Pancreas (tissue), 10 donors: ENCODE data around the gene RAB14. TPM values are rescaled to one million over a fixed set of nuclear protein-coding genes. Genes with fewer than 3 reads are reported as not detected.
A peak's percentile ranks its signal among the peaks of the same experiment; 100 is the strongest.

Experiments used
- ATAC-seq, 4 donors: fragments of 200-7000 bp; cut with Tn5 transposase; one replicate each; pipeline versions ENCODE4 v1.8.0 to v1.9.1; 2020; ENCODE audit warnings: mild to moderate bottlenecking in 4 of 4, moderate library complexity in 4 of 4
- DNase-seq, 6 donors: peaks; one replicate each; pipeline ENCODE4 v3.0.0-alpha.2; 2020
- FAIRE-seq: peaks from 2 replicates; lab custom pipeline; 2012; peaks lifted over from hg19 to GRCh38; lab: Jason Lieb, UNC
- H3K27ac ChIP-seq, 4 donors: fragments of 200-600 bp; sonication (generic); 1 replicate in 3 of 4; 2 replicates in 1 of 4; pipeline versions ENCODE4 v1.5.0 to v1.8.0; 2020
- H3K27me3 ChIP-seq, 4 donors: fragments of 200-600 bp; one replicate each; pipeline ENCODE4 v1.8.0; 2021
- H3K36me3 ChIP-seq, 3 donors: fragments of 200-600 bp; sonication (generic) in 1 of 3; one replicate each; pipeline versions ENCODE4 v1.5.0 to v1.8.0; 2020 to 2021
- H3K4me1 ChIP-seq, 3 donors: fragments of 200-600 bp; one replicate each; pipeline ENCODE4 v1.8.0; 2021
- H3K4me3 ChIP-seq, 4 donors: fragments of 200-600 bp; sonication (generic) in 2 of 4; one replicate each; pipeline versions ENCODE4 v1.5.0 to v1.8.0; 2020 to 2021
- H3K9me3 ChIP-seq, 4 donors: fragments of 200-600 bp; one replicate each; pipeline ENCODE4 v1.8.0; 2021
- WGBS, 2 donors: extraction: QIAGEN DNeasy Blood & Tissue Kit; methylation state at CpG; one replicate each; pipeline ENCODE4 v1.1.7; 2013; 5-methylcytosine and 5-hydroxymethylcytosine counted together
- intact Hi-C, 3 donors: fragments of 100-400 bp; cut with DNase I; formaldehyde crosslinking; loops; one replicate each; pipeline versions ENCODE4 v1.11.1 to v1.14.2; 2022
- polyA plus RNA-seq, 2 donors: library from polyadenylated mRNA; stranded (reverse); fragments of 200-250 nt; gene quantifications; one replicate each; pipeline ENCODE4 v1.2.3, GENCODE V29; 2013
- total RNA-seq, 6 donors: library from RNA; stranded (reverse); fragmentation: NEBNext Ultra II Directional in 4 of 6; extraction: Animal tissue kit (Norgen Biotek cat#: 25700) in 4 of 6; gene quantifications; one replicate each; pipeline versions ENCODE4 v1.2.1 to v1.2.4, GENCODE V29; 2021 to 2023
- TF ChIP-seq, protein P1 (sequence below), 4 donors: fragments of 200-600 bp; sonication (generic) in 3 of 4; IDR thresholded peaks; one replicate each; pipeline versions ENCODE4 v1.5.0 to v1.8.0; 2021; ENCODE audit warnings: antibody characterized with exemption in 4 of 4
- donor health status: healthy with polysubstance abuse.
- donor health status: DM: no; HTN: no; CAD: no; lungs with moderate emphysema.
- donor health status: DM: no; HTN: no; CAD: no.
- donor health status: control.
- donor health status: control.
- donor health status: Bipolar disorder and iron deficiency.
- donor health status: DM: yes; HTN: yes; CAD: no.
- donor health status: DM: no; HTN: no; CAD: no.
- donor health status: DM: no; HTN: no; CAD: no.
- donor health status: DM: yes; HTN: yes; CAD: no.

Gene RAB14
- total and polyA plus RNA-seq, 8 donors = 9.2 to 37.0 (median 23.1) TPM

DNA sequence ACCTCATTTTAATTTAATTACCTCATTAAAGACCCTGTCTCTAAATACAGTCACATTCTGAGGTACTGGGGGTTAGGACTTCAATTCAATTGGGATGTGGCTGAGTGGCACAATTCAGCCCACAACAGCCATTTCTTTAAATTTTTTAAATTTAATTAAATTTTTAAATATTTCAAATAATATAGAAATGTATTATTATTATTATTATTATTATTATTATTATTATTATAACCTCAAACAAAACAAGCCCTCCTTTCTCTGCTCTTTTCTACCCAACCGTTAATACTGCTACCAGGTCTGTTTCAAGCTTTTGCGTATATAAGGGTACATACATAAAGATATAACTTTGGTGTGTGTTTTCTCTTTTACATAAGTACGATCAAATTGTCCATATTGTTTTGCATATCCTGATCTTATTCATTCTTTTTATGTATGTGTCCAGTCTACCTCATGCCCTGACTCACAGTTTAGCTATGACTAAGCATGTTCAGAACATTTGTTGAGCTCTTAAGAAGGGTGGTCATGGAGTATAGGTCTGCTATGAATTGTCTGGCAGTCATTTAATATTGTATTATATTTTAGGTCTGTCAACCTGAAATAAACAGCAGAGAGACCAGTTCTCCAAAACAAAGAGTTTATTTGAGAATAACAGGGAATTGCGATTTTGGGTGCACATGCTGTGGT lies 16.1 kb upstream of the RAB14 start:
- Histone ChIP-seq H3K27ac (no peak overlapping the region), H3K27me3 (no peaks in the 10 kb centered on the region), H3K4me3 (no peak overlapping the region), H3K9me3 (no peaks in the 10 kb centered on the region), H3K4me1 (no peaks in the 10 kb centered on the region), H3K36me3 (no peaks in the 10 kb centered on the region)
- DNase-seq (no peak), ATAC-seq (no peak), FAIRE-seq (no peak)
- WGBS, 2 donors = 88 to 90% methylated on average over 4 of the region's 4 CpGs
- intact Hi-C loops = loop anchor here in 2 of 3 donors (10.0 kb wide), 1 partner anchor 177 kb away; no protein-coding TSS in a partner anchor
- TF ChIP-seq, protein P1, sequence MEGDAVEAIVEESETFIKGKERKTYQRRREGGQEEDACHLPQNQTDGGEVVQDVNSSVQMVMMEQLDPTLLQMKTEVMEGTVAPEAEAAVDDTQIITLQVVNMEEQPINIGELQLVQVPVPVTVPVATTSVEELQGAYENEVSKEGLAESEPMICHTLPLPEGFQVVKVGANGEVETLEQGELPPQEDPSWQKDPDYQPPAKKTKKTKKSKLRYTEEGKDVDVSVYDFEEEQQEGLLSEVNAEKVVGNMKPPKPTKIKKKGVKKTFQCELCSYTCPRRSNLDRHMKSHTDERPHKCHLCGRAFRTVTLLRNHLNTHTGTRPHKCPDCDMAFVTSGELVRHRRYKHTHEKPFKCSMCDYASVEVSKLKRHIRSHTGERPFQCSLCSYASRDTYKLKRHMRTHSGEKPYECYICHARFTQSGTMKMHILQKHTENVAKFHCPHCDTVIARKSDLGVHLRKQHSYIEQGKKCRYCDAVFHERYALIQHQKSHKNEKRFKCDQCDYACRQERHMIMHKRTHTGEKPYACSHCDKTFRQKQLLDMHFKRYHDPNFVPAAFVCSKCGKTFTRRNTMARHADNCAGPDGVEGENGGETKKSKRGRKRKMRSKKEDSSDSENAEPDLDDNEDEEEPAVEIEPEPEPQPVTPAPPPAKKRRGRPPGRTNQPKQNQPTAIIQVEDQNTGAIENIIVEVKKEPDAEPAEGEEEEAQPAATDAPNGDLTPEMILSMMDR (IDR thresholded peaks at IDR 0.05) = no peak

DNA sequence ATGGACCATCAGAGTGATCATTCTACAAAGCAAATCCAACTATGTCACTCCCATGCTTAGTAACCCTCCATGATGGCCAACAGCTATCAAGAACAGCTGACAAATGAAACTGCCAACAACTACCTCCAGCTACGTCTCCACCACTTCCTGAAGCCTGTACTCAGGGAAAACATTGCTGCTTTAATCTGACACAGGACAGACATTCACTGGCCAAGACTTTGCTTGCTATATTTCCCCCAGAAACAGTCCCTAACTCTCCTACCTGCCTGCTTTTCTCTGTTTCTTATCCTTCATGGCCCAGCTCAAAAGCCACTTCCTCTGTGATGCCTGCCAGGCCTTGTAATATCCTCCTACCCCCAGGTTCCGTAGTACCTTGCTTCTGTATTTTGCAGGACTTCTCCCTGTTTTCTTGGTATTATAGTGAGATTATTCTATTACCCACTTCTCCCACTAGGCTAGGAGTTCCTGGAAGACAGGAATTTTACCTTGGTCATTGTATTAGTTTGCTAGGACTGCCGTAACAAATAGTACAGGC lies 14.7 kb upstream of the RAB14 start:
- Histone ChIP-seq H3K27ac (no peak overlapping the region), H3K4me1 (no peaks in the 10 kb centered on the region), H3K4me3 (no peak overlapping the region), H3K9me3 (no peaks in the 10 kb centered on the region), H3K36me3 (no peaks in the 10 kb centered on the region), H3K27me3 (no peaks in the 10 kb centered on the region)
- TF ChIP-seq, protein P1 (IDR thresholded peaks at IDR 0.05) = no peak
- FAIRE-seq (no peak), ATAC-seq (no peak), DNase-seq (no peak)
- 85 to 88% methylated on average over 3 of the region's 3 CpGs for WGBS, 2 donors
- intact Hi-C loops = loop anchor here in 2 of 3 donors (10.0 kb wide), 1 partner anchor 178 kb away; no protein-coding TSS in a partner anchor

DNA sequence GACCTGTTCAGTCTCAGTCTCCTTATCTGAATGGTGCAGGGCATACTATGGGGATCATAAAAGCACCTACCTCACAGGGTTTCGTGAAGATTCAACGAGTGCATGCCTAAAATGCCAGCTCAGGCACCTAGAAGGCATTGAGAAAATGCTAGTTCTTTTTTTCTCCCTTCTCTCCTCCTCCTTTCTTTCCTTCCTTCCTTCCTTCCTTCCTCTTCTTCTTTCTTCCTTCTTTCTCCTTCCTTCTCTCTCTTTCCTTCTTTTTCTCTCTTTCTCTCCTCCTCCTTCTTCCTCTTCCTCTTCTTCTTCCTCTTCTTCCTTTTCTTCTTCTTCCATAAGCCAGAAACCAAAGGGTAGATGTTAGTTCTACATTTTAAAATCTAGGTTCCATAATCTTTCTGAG lies 12.3 kb upstream of the RAB14 start:
- no peaks in the 10 kb centered on the region for H3K9me3 ChIP-seq
- intact Hi-C loops = loop anchor here in 2 of 3 donors (10.0 kb wide), 1 partner anchor 181 kb away; no protein-coding TSS in a partner anchor
- DNase-seq = no peak
- no peak for ATAC-seq
- no peaks in the 10 kb centered on the region for H3K27me3 ChIP-seq
- no peak overlapping the region for H3K4me3 ChIP-seq
- H3K4me1 ChIP-seq = no peaks in the 10 kb centered on the region
- no peak for FAIRE-seq
- no peaks in the 10 kb centered on the region for H3K36me3 ChIP-seq
- TF ChIP-seq, protein P1 (IDR thresholded peaks at IDR 0.05) = no peak
- WGBS, 2 donors = 82 to 88% methylated on average over 2 of the region's 2 CpGs
- H3K27ac ChIP-seq = no peak overlapping the region

DNA sequence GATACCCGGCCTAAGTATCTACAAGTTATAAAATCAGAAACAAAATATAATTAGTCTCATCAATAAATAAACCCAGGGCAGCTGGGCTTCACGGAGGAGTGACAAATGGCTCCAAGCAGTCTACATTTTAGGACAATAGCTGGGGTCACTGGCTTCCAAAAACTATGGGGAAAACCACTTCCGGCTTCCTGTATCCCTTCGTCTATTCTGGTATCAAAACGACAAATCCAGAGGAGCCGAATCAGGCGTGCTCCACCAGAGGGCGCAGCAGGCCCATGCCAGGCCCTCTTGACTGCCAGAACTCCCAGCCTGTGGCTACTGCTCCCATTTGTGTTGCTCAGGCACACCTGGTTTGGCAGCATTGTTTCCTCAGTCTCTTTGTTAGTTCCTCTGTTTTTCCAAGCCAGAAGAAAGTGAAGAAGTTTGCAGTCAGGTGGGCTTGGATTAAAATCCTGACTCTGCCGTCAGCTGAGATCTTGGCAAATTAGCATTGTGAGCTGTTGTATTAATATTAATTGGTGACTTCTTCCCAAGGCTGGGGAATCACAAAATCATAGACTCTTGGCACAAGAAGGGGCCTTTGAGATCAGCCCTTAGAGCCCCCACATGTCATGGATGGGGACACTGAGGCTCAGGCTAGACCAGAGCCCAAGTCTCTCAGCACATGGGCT lies 11.6 kb upstream of the RAB14 start:
- 22 to 23% methylated on average over 9 of the region's 9 CpGs for WGBS, 2 donors
- intact Hi-C loops = loop anchor here in 2 of 3 donors (10.0 kb wide), 1 partner anchor 182 kb away; no protein-coding TSS in a partner anchor
- peak overlapping the region in 1 of 4 donors; percentile 55 for H3K27ac ChIP-seq

More for the DNA sequence above, 11.6 kb upstream of the RAB14 start:
- Histone ChIP-seq H3K27me3 (no peaks in the 10 kb centered on the region), H3K36me3 (no peaks in the 10 kb centered on the region), H3K4me1 (no peaks in the 10 kb centered on the region), H3K4me3 (no peak overlapping the region), H3K9me3 (no peaks in the 10 kb centered on the region)
- TF ChIP-seq, protein P1 (IDR thresholded peaks at IDR 0.05) = peak; percentile 83 to 94 (median 86)
- DNase-seq = peak; percentile 80 to 95 (median 92)
- FAIRE-seq = no peak
- ATAC-seq = peak; percentile 98 to 100 (median 100)
